ENCODE results near the gene CTNNA3.

GRCh38 chr10:66214721-66215404 lies 1481.1 kb downstream of the CTNNA3 start:
- TF ChIP-seq JUND (IDR thresholded peaks at IDR 0.05) = no peak
- TF ChIP-seq SP1 (IDR thresholded peaks at IDR 0.05; ENCODE audit: low read depth) = no peak
